ENCODE results near the gene ZFYVE9.
"Not testable (repeated sequence)": the region's sequence is repeated elsewhere in the genome, so short reads cannot be mapped to it uniquely, and the experiment has no call there.

ZFYVE9 gene

GRCh38 chr1:52182328-52182727 is 40.4 kb downstream of the ZFYVE9 start:
- H3K4me2 ChIP-seq (ENCODE audit: low read length); H3K4ac ChIP-seq (ENCODE audit: low read depth, low read length); H3K18ac ChIP-seq (ENCODE audit: low read length); H2BK5ac ChIP-seq (ENCODE audit: low read depth, low read length, poor library complexity); H3K27ac ChIP-seq (ENCODE audit: low read depth, low read length); H3K27me3 ChIP-seq (ENCODE audit: insufficient read depth, low read length); H3K23ac ChIP-seq (ENCODE audit: low read length); H2BK12ac ChIP-seq (ENCODE audit: low read length); H4K8ac ChIP-seq (ENCODE audit: low read depth, low read length); H3K4me3 ChIP-seq (ENCODE audit: low read depth, low read length); H3K14ac ChIP-seq (ENCODE audit: low read length); H3K4me1 ChIP-seq (ENCODE audit: control insufficient read depth in 1 of 2, insufficient read depth in 2 of 2, low read length in 2 of 2); H4K12ac ChIP-seq (ENCODE audit: low read depth, low read length); H3K9ac ChIP-seq (ENCODE audit: low read length); H3K79me2 ChIP-seq (ENCODE audit: control insufficient read depth, insufficient read depth, low read length, poor library complexity); H4K91ac ChIP-seq (ENCODE audit: low read depth, low read length); H3K79me1 ChIP-seq (ENCODE audit: low read length); H2AK5ac ChIP-seq (ENCODE audit: low read length); H3K36me3 ChIP-seq (ENCODE audit: control insufficient read depth in 1 of 2, insufficient read depth in 2 of 2, low read length in 2 of 2); H2BK120ac ChIP-seq (ENCODE audit: insufficient read depth, low read length, poor library complexity); H3K9me3 ChIP-seq (ENCODE audit: insufficient read depth, low read depth, low read length); H2AFZ ChIP-seq (ENCODE audit: insufficient read depth, low read length, poor library complexity); DNase-seq: not testable (repeated sequence)
- WGBS (ENCODE audit: extremely low coverage, insufficient coverage, insufficient read length): no CpG with 5 or more reads among the region's 5 CpGs

GRCh38 chr1:52182874-52183400 is 41.0 kb downstream of the ZFYVE9 start:
- no peak overlapping the region for H2BK120ac ChIP-seq (ENCODE audit: insufficient read depth, low read length, poor library complexity)
- H3K4ac ChIP-seq (ENCODE audit: low read depth, low read length): no peak overlapping the region
- 100% methylated on average over 2 of the region's 3 CpGs for WGBS (ENCODE audit: extremely low coverage, insufficient coverage, insufficient read length)
- no peaks in the 10 kb centered on the region for H3K36me3 ChIP-seq (ENCODE audit: control insufficient read depth in 1 of 2, insufficient read depth in 2 of 2, low read length in 2 of 2)
- no peak overlapping the region for H3K14ac ChIP-seq (ENCODE audit: low read length)
- H3K23ac ChIP-seq (ENCODE audit: low read length): no peak overlapping the region
- no peaks in the 10 kb centered on the region for H3K79me1 ChIP-seq (ENCODE audit: low read length)
- H3K9ac ChIP-seq (ENCODE audit: low read length): no peak overlapping the region
- no peak overlapping the region for H4K12ac ChIP-seq (ENCODE audit: low read depth, low read length)
- no peak overlapping the region for H3K4me2 ChIP-seq (ENCODE audit: low read length)
- DNase-seq: no peak
- no peak overlapping the region for H4K8ac ChIP-seq (ENCODE audit: low read depth, low read length)
- H2AFZ ChIP-seq (ENCODE audit: insufficient read depth, low read length, poor library complexity): no peak overlapping the region
- H3K9me3 ChIP-seq (ENCODE audit: insufficient read depth, low read depth, low read length): no peaks in the 10 kb centered on the region
- H3K79me2 ChIP-seq (ENCODE audit: control insufficient read depth, insufficient read depth, low read length, poor library complexity): no peaks in the 10 kb centered on the region
- no peak overlapping the region for H2BK5ac ChIP-seq (ENCODE audit: low read depth, low read length, poor library complexity)
- no peaks in the 10 kb centered on the region for H3K4me1 ChIP-seq (ENCODE audit: control insufficient read depth in 1 of 2, insufficient read depth in 2 of 2, low read length in 2 of 2)
- no peak overlapping the region for H2AK5ac ChIP-seq (ENCODE audit: low read length)
- no peak overlapping the region for H4K91ac ChIP-seq (ENCODE audit: low read depth, low read length)
- H3K27me3 ChIP-seq (ENCODE audit: insufficient read depth, low read length): no peaks in the 10 kb centered on the region
- no peak overlapping the region for H3K27ac ChIP-seq (ENCODE audit: low read depth, low read length)
- H3K18ac ChIP-seq (ENCODE audit: low read length): no peak overlapping the region
- no peak overlapping the region for H2BK12ac ChIP-seq (ENCODE audit: low read length)
- no peak overlapping the region for H3K4me3 ChIP-seq (ENCODE audit: low read depth, low read length)

GRCh38 chr1:52186449-52186848 is 44.6 kb downstream of the ZFYVE9 start:
- DNase-seq: no peak
- Histone ChIP-seq H2AFZ (ENCODE audit: insufficient read depth, low read length, poor library complexity) (no peak overlapping the region), H2AK5ac (ENCODE audit: low read length) (no peak overlapping the region), H2BK12ac (ENCODE audit: low read length) (no peak overlapping the region), H3K23ac (ENCODE audit: low read length) (no peak overlapping the region), H4K8ac (ENCODE audit: low read depth, low read length) (no peak overlapping the region), H2BK120ac (ENCODE audit: insufficient read depth, low read length, poor library complexity) (no peak overlapping the region), H3K27me3 (ENCODE audit: insufficient read depth, low read length) (no peaks in the 10 kb centered on the region), H3K36me3 (ENCODE audit: control insufficient read depth in 1 of 2, insufficient read depth in 2 of 2, low read length in 2 of 2) (no peaks in the 10 kb centered on the region), H3K27ac (ENCODE audit: low read depth, low read length) (no peak overlapping the region), H3K4me3 (ENCODE audit: low read depth, low read length) (no peak overlapping the region), H3K9ac (ENCODE audit: low read length) (no peak overlapping the region), H3K14ac (ENCODE audit: low read length) (no peak overlapping the region), H3K79me2 (ENCODE audit: control insufficient read depth, insufficient read depth, low read length, poor library complexity) (no peaks in the 10 kb centered on the region), H2BK5ac (ENCODE audit: low read depth, low read length, poor library complexity) (no peak overlapping the region), H3K4me2 (ENCODE audit: low read length) (no peak overlapping the region), H4K12ac (ENCODE audit: low read depth, low read length) (no peak overlapping the region), H3K79me1 (ENCODE audit: low read length) (no peaks in the 10 kb centered on the region), H4K91ac (ENCODE audit: low read depth, low read length) (no peak overlapping the region), H3K4me1 (ENCODE audit: control insufficient read depth in 1 of 2, insufficient read depth in 2 of 2, low read length in 2 of 2) (no peaks in the 10 kb centered on the region), H3K9me3 (ENCODE audit: insufficient read depth, low read depth, low read length) (no peaks in the 10 kb centered on the region), H3K18ac (ENCODE audit: low read length) (no peak overlapping the region), H3K4ac (ENCODE audit: low read depth, low read length) (no peak overlapping the region)
- WGBS (ENCODE audit: extremely low coverage, insufficient coverage, insufficient read length): no CpG with 5 or more reads among the region's 2 CpGs

- H2BK5ac ChIP-seq (ENCODE audit: low read depth, low read length, poor library complexity): no peak overlapping the region
- no peak overlapping the region for H3K18ac ChIP-seq (ENCODE audit: low read length)
- H3K4me1 ChIP-seq (ENCODE audit: control insufficient read depth in 1 of 2, insufficient read depth in 2 of 2, low read length in 2 of 2): no peaks in the 10 kb centered on the region
- no peak overlapping the region for H3K14ac ChIP-seq (ENCODE audit: low read length)
- no peak overlapping the region for H2BK12ac ChIP-seq (ENCODE audit: low read length)
- WGBS (ENCODE audit: extremely low coverage, insufficient coverage, insufficient read length): no CpG with 5 or more reads among the region's 5 CpGs
- H2AFZ ChIP-seq (ENCODE audit: insufficient read depth, low read length, poor library complexity): no peak overlapping the region
- H4K91ac ChIP-seq (ENCODE audit: low read depth, low read length): no peak overlapping the region
- peak; percentile 3 to 88 for DNase-seq
- H3K4me3 ChIP-seq (ENCODE audit: low read depth, low read length): no peak overlapping the region
- no peak overlapping the region for H3K9ac ChIP-seq (ENCODE audit: low read length)
- no peak overlapping the region for H2AK5ac ChIP-seq (ENCODE audit: low read length)
- no peaks in the 10 kb centered on the region for H3K27me3 ChIP-seq (ENCODE audit: insufficient read depth, low read length)
- H3K27ac ChIP-seq (ENCODE audit: low read depth, low read length): no peak overlapping the region
- H3K4me2 ChIP-seq (ENCODE audit: low read length): no peak overlapping the region
- no peak overlapping the region for H2BK120ac ChIP-seq (ENCODE audit: insufficient read depth, low read length, poor library complexity)
- no peak overlapping the region for H3K23ac ChIP-seq (ENCODE audit: low read length)
- no peaks in the 10 kb centered on the region for H3K79me2 ChIP-seq (ENCODE audit: control insufficient read depth, insufficient read depth, low read length, poor library complexity)
- H3K36me3 ChIP-seq (ENCODE audit: control insufficient read depth in 1 of 2, insufficient read depth in 2 of 2, low read length in 2 of 2): no peaks in the 10 kb centered on the region
- no peaks in the 10 kb centered on the region for H3K9me3 ChIP-seq (ENCODE audit: insufficient read depth, low read depth, low read length)
- no peaks in the 10 kb centered on the region for H3K79me1 ChIP-seq (ENCODE audit: low read length)
- no peak overlapping the region for H4K12ac ChIP-seq (ENCODE audit: low read depth, low read length)
- no peak overlapping the region for H4K8ac ChIP-seq (ENCODE audit: low read depth, low read length)
- no peak overlapping the region for H3K4ac ChIP-seq (ENCODE audit: low read depth, low read length)
These were observed 48.1 kb downstream of the ZFYVE9 start for GRCh38 chr1:52189898-52190480.

Data from trophoblast cell (in vitro differentiated cells and primary cell).